Stimulated activated CD4-positive, alpha-beta T cell treated with anti-CD3 and anti-CD28 coated beads, Interleukin-1b, Interleukin-23, amount 100 ng/mL, for 4 hours (primary cell): ENCODE results near the gene TMEM123.

Experiments
- DNase-seq, 2 donors: peaks; one replicate each; pipeline ENCODE4 v3.0.0-alpha.2; 2020; ENCODE audit warnings: low read depth in 2 of 2

Gene TMEM123

GRCh38 chr11:102471474-102471873 lies 18.9 kb upstream of the TMEM123 start:
- no peak for DNase-seq

GRCh38 chr11:102470251-102470650 lies 17.7 kb upstream of the TMEM123 start:
- DNase-seq, result no peak

- DNase-seq, result no peak
Measured at GRCh38 chr11:102469196-102469821, 16.7 kb upstream of the TMEM123 start.

DNA sequence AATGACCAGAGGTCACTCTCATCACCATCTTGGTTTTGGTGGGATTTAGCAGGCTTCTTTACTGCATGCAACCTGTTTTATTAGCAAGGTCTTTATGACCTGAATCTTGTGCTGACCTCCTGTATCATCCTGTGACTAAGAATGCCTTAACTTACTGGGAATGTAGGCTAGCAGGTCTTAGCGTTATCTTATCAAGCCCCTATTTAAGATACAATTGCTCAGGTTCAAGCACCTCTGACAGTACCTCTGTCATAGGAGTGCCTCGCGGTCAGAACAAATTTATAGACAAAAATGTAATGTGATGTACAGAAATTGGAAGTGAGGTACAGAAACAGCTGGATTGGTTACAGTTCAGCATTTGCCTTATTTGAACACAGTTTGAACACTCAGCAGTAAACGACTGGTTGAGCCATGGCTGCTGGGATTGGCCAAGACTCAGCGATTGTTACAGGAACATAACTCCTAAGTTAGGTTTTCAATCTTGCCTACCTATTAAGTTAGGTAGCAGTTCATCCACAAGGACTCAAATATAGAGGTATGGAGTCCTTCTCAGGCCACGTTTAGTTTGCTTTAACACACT lies 16.1 kb upstream of the TMEM123 start:
- DNase-seq, result no peak

GRCh38 chr11:102467853-102468580 lies 15.5 kb upstream of the TMEM123 start:
- DNase-seq, result no peak

DNA sequence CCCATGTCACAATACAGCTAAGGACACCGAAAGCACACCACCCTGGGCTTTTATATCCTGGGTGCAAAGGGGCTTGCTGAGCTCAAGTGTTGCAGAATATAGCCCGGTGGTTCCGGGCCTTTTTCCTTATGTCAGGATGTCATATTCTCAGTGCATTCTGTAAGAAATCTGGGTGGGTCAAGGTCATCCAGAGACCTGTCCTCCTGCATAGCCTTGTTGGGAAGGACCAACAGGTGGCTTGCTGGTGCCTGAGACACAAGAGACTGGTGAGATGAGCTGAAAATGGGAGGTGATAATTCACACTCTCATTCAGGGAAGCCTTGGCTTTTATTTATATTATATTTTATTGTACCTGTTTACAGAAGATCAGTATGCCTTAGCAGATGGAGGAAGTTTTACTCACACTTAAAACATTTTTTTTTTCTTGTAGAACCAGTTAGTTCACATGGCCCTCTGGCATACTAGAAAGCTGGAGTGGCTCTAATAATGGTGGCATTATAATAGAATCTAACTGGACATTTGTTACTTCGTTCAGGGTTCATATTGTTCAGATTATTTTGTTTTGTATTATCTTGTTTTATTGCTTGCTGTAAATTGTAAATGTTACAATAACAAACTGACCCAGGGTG lies 14.6 kb upstream of the TMEM123 start:
- no peak for DNase-seq

DNA sequence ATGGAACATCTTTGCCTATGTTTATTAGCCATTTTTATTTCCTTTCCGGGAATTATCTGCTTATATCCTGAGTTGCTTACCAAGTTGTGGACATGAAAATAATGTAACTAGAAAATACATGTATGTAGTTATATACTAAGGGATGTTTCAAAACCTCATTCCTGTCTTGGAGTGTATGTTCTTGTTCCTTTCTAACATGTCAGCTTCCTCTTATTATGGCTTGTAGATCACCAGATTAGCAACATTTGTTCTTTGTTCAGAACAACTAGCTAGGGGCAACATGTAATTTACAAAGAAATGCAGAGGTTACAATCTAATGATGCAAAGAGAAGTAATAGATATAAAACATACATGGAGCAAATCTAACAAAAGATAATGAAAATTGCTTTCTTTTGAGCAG lies 13.1 kb upstream of the TMEM123 start:
- DNase-seq, result no peak

GRCh38 chr11:102464859-102465500 lies 12.4 kb upstream of the TMEM123 start:
- no peak for DNase-seq

DNA sequence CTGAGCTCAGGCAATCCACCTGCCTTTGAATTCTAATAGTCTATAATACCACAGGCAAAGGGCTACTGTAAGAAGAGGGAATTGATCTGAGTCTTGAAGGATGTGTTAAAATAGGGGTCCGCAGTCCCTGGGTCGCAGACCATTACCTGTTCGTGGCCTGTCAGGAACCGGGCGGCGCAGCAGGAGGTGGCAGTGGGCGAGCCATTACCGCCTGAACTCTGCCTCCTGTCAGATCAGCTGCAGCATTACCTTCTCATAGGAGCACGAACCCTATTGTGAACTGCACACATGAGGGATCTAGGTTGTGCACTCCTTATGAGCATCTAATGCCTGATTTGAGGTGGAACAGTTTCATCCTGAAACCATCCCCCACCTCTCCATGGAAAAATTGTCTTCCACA lies 11.5 kb upstream of the TMEM123 start:
- no peak for DNase-seq

DNA sequence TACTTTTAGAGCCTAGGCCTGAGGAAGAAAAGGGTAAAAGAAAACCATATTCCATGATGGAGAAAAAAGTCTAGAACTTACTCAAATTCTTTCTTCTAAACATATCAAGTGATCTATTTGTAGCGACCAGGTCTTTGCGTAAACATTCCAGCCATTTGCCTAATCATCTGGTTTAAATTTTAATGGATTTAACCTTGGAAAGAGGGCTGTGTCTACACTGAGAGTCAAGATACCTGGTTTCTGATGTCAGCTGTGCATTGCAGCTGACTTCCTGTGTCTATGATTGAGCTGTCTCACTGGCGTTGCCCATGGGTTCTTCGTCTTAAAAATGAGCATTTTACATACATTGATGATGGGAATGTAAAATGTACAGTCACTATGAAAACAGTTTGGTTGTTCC lies 10.0 kb upstream of the TMEM123 start:
- no peak for DNase-seq

GRCh38 chr11:102459393-102459792 lies 6.8 kb upstream of the TMEM123 start:
- no peak for DNase-seq

DNA sequence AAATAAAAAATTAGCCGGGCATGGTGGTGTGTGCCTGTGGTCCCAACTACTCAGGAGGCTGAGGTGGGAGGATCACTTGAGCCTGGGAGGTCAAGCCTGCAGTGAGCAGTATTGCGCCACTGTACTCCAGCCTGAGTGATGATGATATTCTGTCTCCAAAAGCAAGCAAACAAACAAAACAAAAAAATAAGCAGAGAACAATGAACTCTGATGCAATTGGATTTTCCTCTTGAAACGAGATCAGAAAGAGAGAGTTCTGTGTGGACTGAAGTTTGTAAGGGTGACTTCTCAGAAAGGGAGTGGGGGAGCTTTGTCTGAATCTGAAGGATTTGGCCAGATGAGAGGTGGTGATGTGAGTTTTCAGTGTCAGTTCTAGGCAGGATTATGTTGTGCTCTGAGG lies 6.0 kb upstream of the TMEM123 start:
- DNase-seq, result no peak

GRCh38 chr11:102457865-102458264 lies 5.3 kb upstream of the TMEM123 start:
- DNase-seq, result no peak

DNA sequence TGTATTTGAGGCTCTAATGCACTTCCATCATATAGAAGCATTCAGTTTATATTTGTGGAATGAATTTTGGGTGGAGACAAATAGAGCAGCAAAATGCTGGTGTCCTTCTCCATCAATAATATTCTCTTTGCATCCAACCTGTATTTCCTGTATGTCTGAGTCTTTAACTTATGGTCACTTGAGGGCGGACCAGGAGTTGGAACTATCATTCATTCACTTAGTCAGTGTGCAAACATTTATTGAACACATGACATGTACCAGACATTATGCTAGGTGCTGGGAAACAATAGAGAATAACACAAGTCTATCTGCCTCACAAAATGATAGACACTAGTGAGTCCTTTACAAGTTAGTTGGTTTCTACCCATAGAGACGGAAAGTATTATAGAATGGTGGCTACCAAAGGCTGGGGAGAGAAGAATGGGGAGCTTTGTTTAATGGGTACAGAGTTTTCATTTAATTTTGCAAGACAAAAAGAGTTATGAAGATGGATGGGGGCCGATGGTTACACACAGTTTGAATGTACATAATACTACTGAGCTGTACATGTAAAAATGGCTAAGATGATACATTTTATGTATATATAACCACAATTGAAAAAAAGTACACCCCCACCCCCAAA lies 4.6 kb upstream of the TMEM123 start:
- DNase-seq, result no peak

- DNase-seq, result no peak
Measured at GRCh38 chr11:102456381-102456780, 3.8 kb upstream of the TMEM123 start.

DNA sequence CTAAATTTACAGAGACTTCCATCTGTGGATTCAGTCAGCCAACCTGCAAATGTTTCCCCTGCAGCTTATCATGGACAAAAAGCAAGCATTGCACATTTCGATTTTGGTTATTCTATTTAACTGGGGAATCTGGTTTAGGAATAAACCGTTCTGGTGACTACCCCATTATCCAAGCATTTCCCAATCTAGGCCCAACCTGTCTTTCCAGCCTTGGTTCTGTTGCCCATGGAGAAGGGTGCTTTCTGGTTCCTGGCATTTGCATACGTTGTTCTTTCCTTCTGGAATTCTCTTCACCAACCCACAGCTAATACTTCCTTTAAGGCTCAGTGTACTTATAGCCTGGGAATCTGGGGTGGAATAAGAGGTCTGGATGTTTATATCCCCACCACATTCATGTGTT lies 1.4 kb upstream of the TMEM123 start:
- no peak for DNase-seq

DNA sequence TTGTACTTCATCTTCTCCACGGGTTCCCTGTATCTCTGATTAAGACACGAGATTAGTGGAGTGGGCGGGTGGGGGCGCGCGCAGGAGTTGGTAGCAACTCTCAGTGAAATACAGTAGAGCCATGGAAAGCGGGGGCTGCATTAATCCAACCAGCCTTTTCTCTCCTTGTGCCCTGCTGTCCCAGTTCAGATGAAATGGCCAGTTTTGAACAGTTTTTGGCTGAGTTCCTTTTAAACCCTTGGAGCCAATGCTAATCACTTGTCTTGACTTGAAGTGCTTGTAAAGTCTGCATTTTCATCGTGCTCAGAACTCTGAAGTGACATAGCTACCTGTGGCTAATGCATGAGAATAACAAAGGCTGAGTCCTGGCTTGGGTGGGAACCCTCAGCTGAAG lies 734 bp upstream of the TMEM123 start:
- DNase-seq, result peak in 1 of 2 donors; percentile 34

GRCh38 chr11:102451681-102452460 lies 694 bp downstream of the TMEM123 start:
- peak; percentile 61 to 62 for DNase-seq

DNA sequence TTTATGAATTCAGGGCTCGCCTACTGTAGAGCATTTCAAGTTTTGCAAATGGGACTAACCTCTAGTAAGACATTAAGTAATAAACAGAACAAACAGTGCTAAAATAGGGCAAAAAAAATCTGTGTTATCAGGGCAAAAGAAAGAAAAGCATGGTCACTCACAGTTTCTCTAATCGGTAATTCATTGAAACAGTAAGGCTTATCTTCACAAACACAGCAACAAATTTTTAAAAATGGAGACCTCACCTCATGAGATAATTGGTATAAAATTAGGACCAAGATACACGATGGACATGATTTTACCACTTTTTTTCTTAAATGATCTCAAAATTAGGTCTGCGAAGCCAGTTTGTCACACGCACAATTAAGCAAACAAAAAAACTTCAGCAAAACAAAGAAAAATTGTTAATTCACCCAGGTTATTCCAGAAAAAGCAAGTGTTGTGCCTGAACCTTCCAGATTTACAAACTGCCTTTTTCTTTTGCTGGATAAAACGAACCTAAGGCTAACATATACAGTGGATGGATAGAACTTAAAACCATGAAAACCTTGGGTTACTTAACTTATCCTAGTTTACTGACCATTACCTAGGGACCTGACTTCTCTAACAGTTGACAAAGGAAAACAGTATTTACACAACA lies 1.4 kb downstream of the TMEM123 start:
- DNase-seq, result no peak
